ENCODE data around the gene NINL. TPM values are rescaled to one million over a fixed set of nuclear protein-coding genes. Genes with fewer than 3 reads are reported as not detected.
"Not testable (repeated sequence)": the region's sequence is repeated elsewhere in the genome, so short reads cannot be mapped to it uniquely, and the experiment has no call there.

NINL gene
- total RNA-seq, 1 experiment from 2014 or later, result 13.6 TPM

DNA sequence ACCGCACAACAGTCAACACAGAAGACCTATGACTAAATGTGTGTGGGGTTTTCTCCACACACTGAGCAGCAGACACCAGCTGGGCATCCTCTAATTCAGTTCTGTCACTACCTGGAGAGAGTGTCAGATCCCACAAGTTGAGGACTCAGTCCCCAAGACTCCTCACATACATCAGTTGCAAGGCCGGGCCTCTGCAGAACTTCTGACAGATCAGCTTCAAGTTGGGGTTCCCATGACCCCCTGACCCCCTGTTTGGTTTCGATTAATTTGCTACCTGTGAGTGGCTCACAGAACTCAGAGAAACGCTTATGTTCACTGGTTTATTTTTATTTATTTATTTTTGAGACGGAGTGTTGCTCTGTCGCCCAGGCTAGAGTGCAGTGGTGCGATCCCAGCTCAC, 3.2 kb upstream of the NINL start:
- CTCF ChIA-PET, result no interaction called here
- POLR2A ChIA-PET, result no interaction called here
- Mint-ChIP-seq H3K4me1 (ENCODE audit: low read depth, unreplicated experiment) (no peaks in the 10 kb centered on the region), H3K27me3 (ENCODE audit: insufficient read depth, unreplicated experiment) (no peaks in the 10 kb centered on the region), H3K27ac (ENCODE audit: unreplicated experiment) (no peak overlapping the region), H3K36me3 (ENCODE audit: insufficient read depth, unreplicated experiment) (peaks cover 6% of the 10 kb centered on the region), H3K4me3 (ENCODE audit: unreplicated experiment) (no peak overlapping the region), H3K9me3 (ENCODE audit: unreplicated experiment) (no peaks in the 10 kb centered on the region)
- BruUV-seq (replicated peaks), result no TSS peak
- no peaks in the 10 kb centered on the region for H3K27me3 ChIP-seq (replicated peaks; ENCODE audit: control insufficient read depth, insufficient read depth, low read length)
- H3K4me1 ChIP-seq, result no peaks in the 10 kb centered on the region
- no peaks in the 10 kb centered on the region; the same call in 1 of the 2 replicates for H3K9me3 ChIP-seq
- H3K4me3 ChIP-seq (ENCODE audit: low read depth, low read length), result no peak overlapping the region
- intact Hi-C loops (cut with micrococcal nuclease; ENCODE audit: unreplicated experiment), result no loop called here
- DNase-seq, result no peak
- H3K36me3 ChIP-seq (ENCODE audit: control insufficient read depth, insufficient read depth, low read length), result no peaks in the 10 kb centered on the region
- TF ChIP-seq CTCF (IDR thresholded peaks at IDR 0.05; ENCODE audit: insufficient read depth in 1 of 2, low read depth in 1 of 2, low read length in 1 of 2, severe bottlenecking in 1 of 2, unreplicated experiment in 1 of 2), result no peak

- no peak overlapping the region for H3K27ac Mint-ChIP-seq (ENCODE audit: unreplicated experiment)
- BruUV-seq (replicated peaks), result no TSS peak
- H3K27me3 ChIP-seq (replicated peaks; ENCODE audit: control insufficient read depth, insufficient read depth, low read length), result no peaks in the 10 kb centered on the region
- H3K4me1 ChIP-seq, result no peaks in the 10 kb centered on the region
- no peaks in the 10 kb centered on the region; the same call in 1 of the 2 replicates for H3K9me3 ChIP-seq
- H3K36me3 Mint-ChIP-seq (ENCODE audit: insufficient read depth, unreplicated experiment), result peaks cover 6% of the 10 kb centered on the region
- no peak for DNase-seq
- no peak for TF ChIP-seq CTCF (IDR thresholded peaks at IDR 0.05; ENCODE audit: insufficient read depth in 1 of 2, low read depth in 1 of 2, low read length in 1 of 2, severe bottlenecking in 1 of 2, unreplicated experiment in 1 of 2)
- H3K36me3 ChIP-seq (ENCODE audit: control insufficient read depth, insufficient read depth, low read length), result no peaks in the 10 kb centered on the region
- ChIA-PET POLR2A (no interaction called here), CTCF (no interaction called here)
- intact Hi-C loops (cut with micrococcal nuclease; ENCODE audit: unreplicated experiment), result no loop called here
- no peaks in the 10 kb centered on the region for H3K9me3 Mint-ChIP-seq (ENCODE audit: unreplicated experiment)
- no peak overlapping the region for H3K4me3 ChIP-seq (ENCODE audit: low read depth, low read length)
- H3K4me1 Mint-ChIP-seq (ENCODE audit: low read depth, unreplicated experiment), result no peaks in the 10 kb centered on the region
- H3K27me3 Mint-ChIP-seq (ENCODE audit: insufficient read depth, unreplicated experiment), result no peaks in the 10 kb centered on the region
- no peak overlapping the region for H3K4me3 Mint-ChIP-seq (ENCODE audit: unreplicated experiment)
Measured at GRCh38 chr20:25587536-25587935, 2.2 kb upstream of the NINL start.

DNA sequence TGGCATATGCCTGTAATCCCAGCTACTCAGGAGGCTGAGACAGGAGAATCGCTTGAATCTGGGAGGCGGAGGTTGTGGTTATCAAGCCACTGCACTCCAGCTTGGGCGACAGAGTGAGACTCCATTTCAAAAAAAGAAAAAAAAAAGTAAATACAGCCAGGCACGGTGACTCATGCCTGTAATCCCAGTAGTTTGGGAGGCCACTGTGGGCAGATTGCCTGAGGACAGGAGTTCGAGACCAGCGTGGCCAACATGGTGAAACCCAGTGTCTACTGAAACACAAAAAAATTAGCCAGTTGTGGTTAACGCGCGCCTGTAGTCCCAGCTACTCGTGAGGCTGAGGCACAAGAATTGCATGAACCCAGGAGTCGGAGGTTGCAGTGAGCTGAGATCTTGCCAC, 1.5 kb upstream of the NINL start:
- Mint-ChIP-seq H3K4me3 (ENCODE audit: unreplicated experiment) (no peak overlapping the region), H3K27ac (ENCODE audit: unreplicated experiment) (no peak overlapping the region), H3K4me1 (ENCODE audit: low read depth, unreplicated experiment) (no peaks in the 10 kb centered on the region), H3K27me3 (ENCODE audit: insufficient read depth, unreplicated experiment) (no peaks in the 10 kb centered on the region), H3K36me3 (ENCODE audit: insufficient read depth, unreplicated experiment) (peaks cover 6% of the 10 kb centered on the region), H3K9me3 (ENCODE audit: unreplicated experiment) (no peaks in the 10 kb centered on the region)
- Histone ChIP-seq H3K4me3 (ENCODE audit: low read depth, low read length) (no peak overlapping the region), H3K4me1 (no peaks in the 10 kb centered on the region), H3K27me3 (replicated peaks; ENCODE audit: control insufficient read depth, insufficient read depth, low read length) (no peaks in the 10 kb centered on the region), H3K9me3 (no peaks in the 10 kb centered on the region; the same call in 1 of the 2 replicates), H3K36me3 (ENCODE audit: control insufficient read depth, insufficient read depth, low read length) (no peaks in the 10 kb centered on the region)
- ChIA-PET POLR2A (no interaction called here), CTCF (no interaction called here)
- no peak for TF ChIP-seq CTCF (IDR thresholded peaks at IDR 0.05; ENCODE audit: insufficient read depth in 1 of 2, low read depth in 1 of 2, low read length in 1 of 2, severe bottlenecking in 1 of 2, unreplicated experiment in 1 of 2)
- no TSS peak for BruUV-seq (replicated peaks)
- DNase-seq, result no peak
- intact Hi-C loops (cut with micrococcal nuclease; ENCODE audit: unreplicated experiment), result no loop called here

DNA sequence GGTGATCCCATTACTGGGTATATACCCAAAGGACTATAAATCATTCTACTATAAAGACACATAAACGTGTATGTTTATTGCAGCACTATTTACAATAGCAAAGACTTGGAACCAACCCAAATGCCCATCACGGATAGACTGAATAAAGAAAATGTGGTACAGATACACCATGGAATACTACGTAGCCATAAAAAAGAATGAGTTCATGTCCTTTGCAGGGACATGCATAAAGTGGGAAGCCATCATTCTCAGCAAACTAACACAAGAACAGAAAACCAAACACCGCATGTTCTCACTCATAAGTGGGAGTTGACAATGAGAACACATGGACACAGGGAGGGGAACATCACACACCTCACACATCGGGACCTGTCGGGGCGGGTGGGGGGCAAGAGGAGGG, 1.7 kb downstream of the NINL start:
- H3K9me3 ChIP-seq; H3K4me3 ChIP-seq (ENCODE audit: low read depth, low read length); H3K27me3 Mint-ChIP-seq (ENCODE audit: insufficient read depth, unreplicated experiment); H3K4me1 ChIP-seq; H3K9me3 Mint-ChIP-seq (ENCODE audit: unreplicated experiment); BruUV-seq (replicated peaks); H3K27ac Mint-ChIP-seq (ENCODE audit: unreplicated experiment); H3K27me3 ChIP-seq (replicated peaks; ENCODE audit: control insufficient read depth, insufficient read depth, low read length); H3K36me3 Mint-ChIP-seq (ENCODE audit: insufficient read depth, unreplicated experiment); H3K36me3 ChIP-seq (ENCODE audit: control insufficient read depth, insufficient read depth, low read length); H3K4me1 Mint-ChIP-seq (ENCODE audit: low read depth, unreplicated experiment); DNase-seq; POLR2A ChIA-PET; intact Hi-C loops (cut with micrococcal nuclease; ENCODE audit: unreplicated experiment): not testable (repeated sequence)
- CTCF ChIA-PET, result interaction anchor here (1.1 kb wide), 1 partner anchor 105 kb away, joined by 5 read pairs; no protein-coding TSS in a partner anchor
- peak overlapping the region; percentile 78 for H3K4me3 Mint-ChIP-seq (ENCODE audit: unreplicated experiment)
